ENCODE results near the gene EPN3.

Gene EPN3

GRCh38 chr17:50590946-50591737, 58.6 kb downstream of the EPN3 start:
- no peaks in the 10 kb centered on the region for H3K36me3 ChIP-seq (ENCODE audit: control insufficient read depth in 2 of 2, insufficient read depth in 1 of 2, low read length in 2 of 2)
- ChIA-PET CTCF (interaction anchor here (0.5 kb wide), 1 partner anchor 9 kb away, joined by 3 read pairs; no protein-coding TSS in a partner anchor), POLR2A (no interaction called here)
- 0 out of 2 replicates have a peak, but pooled peaks cover 3% of the 10 kb centered on the region for H3K4me1 ChIP-seq (ENCODE audit: control insufficient read depth, insufficient read depth, low read length)
- no peaks in the 10 kb centered on the region for H3K9me3 ChIP-seq (ENCODE audit: control insufficient read depth, insufficient read depth, low read depth, low read length)
- TF ChIP-seq PATZ1 (tag by site-specific recombination; IDR thresholded peaks at IDR 0.05) (0 out of 2 replicates have a peak, but pooled peaks have one; percentile 3), ZNF26 (tag by site-specific recombination; IDR thresholded peaks at IDR 0.05) (no peak), ZNF341 (tag by site-specific recombination; IDR thresholded peaks at IDR 0.05; ENCODE audit: low read depth) (no peak), SP3 (tag by site-specific recombination; IDR thresholded peaks at IDR 0.05) (no peak)
- H3K27ac ChIP-seq (ENCODE audit: extremely low read depth, low read depth, low read length) = no peak overlapping the region
- H3K4me3 ChIP-seq (ENCODE audit: low read depth, low read length) = no peak overlapping the region

GRCh38 chr17:50593321-50593720, 60.8 kb downstream of the EPN3 start:
- H3K4me1 ChIP-seq (ENCODE audit: control insufficient read depth, insufficient read depth, low read length) = 0 out of 2 replicates have a peak, but pooled peaks cover 3% of the 10 kb centered on the region
- ChIA-PET POLR2A (no interaction called here), CTCF (interaction anchor here (0.6 to 1.1 kb wide), 3 partner anchors 33 to 46 kb away, joined by 3 to 4 read pairs (median 3); partner anchors contain the start of gene SPATA20)
- TF ChIP-seq ZBTB8A (tag by site-specific recombination; IDR thresholded peaks at IDR 0.05) = 0 out of 2 replicates have a peak, but pooled peaks have one; percentile 25
- TF ChIP-seq GLIS2 (tag by site-specific recombination; IDR thresholded peaks at IDR 0.05) = peak; percentile 47; the same call in 1 of the 2 replicates
- no peak for TF ChIP-seq ZNF354C (tag by site-specific recombination; IDR thresholded peaks at IDR 0.05; ENCODE audit: borderline replicate concordance, low read depth)
- TF ChIP-seq PATZ1 (tag by site-specific recombination; IDR thresholded peaks at IDR 0.05) = peak; percentile 67
- no peaks in the 10 kb centered on the region for H3K36me3 ChIP-seq (ENCODE audit: control insufficient read depth in 2 of 2, insufficient read depth in 1 of 2, low read length in 2 of 2)
- H3K9me3 ChIP-seq (ENCODE audit: control insufficient read depth, insufficient read depth, low read depth, low read length) = no peaks in the 10 kb centered on the region
- no peak overlapping the region for H3K4me3 ChIP-seq (ENCODE audit: low read depth, low read length)
- no peak overlapping the region for H3K27ac ChIP-seq (ENCODE audit: extremely low read depth, low read depth, low read length)

Data from HEK293 (cell line).